ENCODE measurements around the gene RAB20.

DNA sequence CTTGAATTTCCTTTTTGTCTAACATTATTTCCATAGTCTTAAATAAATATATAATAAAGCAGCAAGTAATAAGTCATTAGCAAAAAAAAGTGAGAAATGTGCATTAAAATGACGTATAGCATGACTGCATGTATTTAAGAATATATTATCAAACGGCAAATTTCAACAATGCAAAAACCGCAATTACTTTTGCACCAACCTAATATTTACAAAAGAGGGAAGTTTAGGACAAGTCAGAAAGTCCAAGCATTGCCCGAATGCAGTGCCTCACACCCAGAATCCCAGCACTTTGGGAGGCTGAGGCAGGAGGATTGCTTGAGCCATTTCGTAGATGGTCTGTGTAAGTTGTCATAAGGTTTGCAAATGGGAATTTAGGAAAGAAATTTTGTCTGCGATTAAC, 43.6 kb upstream of the RAB20 start:
- TF ChIP-seq EZH2phosphoT487 (IDR thresholded peaks at IDR 0.05; ENCODE audit: insufficient read depth, low read depth), result no peak
- TF ChIP-seq EZH2 (IDR thresholded peaks at IDR 0.05; ENCODE audit: insufficient read depth, poor library complexity, severe bottlenecking), result no peak
